HG03432 (cell line): ENCODE measurements around the gene SLC38A9.
"Not testable (repeated sequence)": the region's sequence is repeated elsewhere in the genome, so short reads cannot be mapped to it uniquely, and the experiment has no call there.

Experiments used
- ATAC-seq: cut with Tn5 transposase; IDR thresholded peaks from one replicate; pipeline ENCODE4 v1.9.1; 2021; ENCODE audit warnings: mild to moderate bottlenecking, moderate library complexity; ENCODE audit not compliant: unreplicated experiment

Gene SLC38A9

GRCh38 chr5:55613112-55613868, 98.8 kb downstream of the SLC38A9 start:
- ATAC-seq, result no peak

GRCh38 chr5:55610542-55610941, 101.6 kb downstream of the SLC38A9 start:
- no peak for ATAC-seq

GRCh38 chr5:55609413-55609812, 102.7 kb downstream of the SLC38A9 start:
- ATAC-seq, result no peak

- no peak for ATAC-seq
Measured at GRCh38 chr5:55608595-55609349, 103.4 kb downstream of the SLC38A9 start.

- not testable (repeated sequence) for ATAC-seq
Measured at GRCh38 chr5:55607309-55607708, 104.8 kb downstream of the SLC38A9 start.

- no peak for ATAC-seq
Measured at GRCh38 chr5:55604611-55605067, 107.5 kb downstream of the SLC38A9 start.

- no peak for ATAC-seq
Measured at GRCh38 chr5:55603922-55604321, 108.2 kb downstream of the SLC38A9 start.

GRCh38 chr5:55601628-55602027, 110.5 kb downstream of the SLC38A9 start:
- ATAC-seq, result no peak

- ATAC-seq, result peak; percentile 8
Measured at GRCh38 chr5:55601204-55601618, 110.9 kb downstream of the SLC38A9 start.

GRCh38 chr5:55600497-55601203, 111.5 kb downstream of the SLC38A9 start:
- ATAC-seq, result peak; percentile 69

GRCh38 chr5:55600086-55600485, 112.0 kb downstream of the SLC38A9 start:
- no peak for ATAC-seq

- ATAC-seq, result no peak
Measured at GRCh38 chr5:55599148-55600050, 112.7 kb downstream of the SLC38A9 start.

- no peak for ATAC-seq
Measured at GRCh38 chr5:55597014-55597981, 114.8 kb downstream of the SLC38A9 start.

GRCh38 chr5:55594671-55595070, 117.5 kb downstream of the SLC38A9 start:
- ATAC-seq, result no peak

- no peak for ATAC-seq
Measured at GRCh38 chr5:55593115-55593472, 119.0 kb downstream of the SLC38A9 start.

- no peak for ATAC-seq
Measured at GRCh38 chr5:55592388-55593114, 119.6 kb downstream of the SLC38A9 start.

- no peak for ATAC-seq
Measured at GRCh38 chr5:55591686-55592085, 120.4 kb downstream of the SLC38A9 start.

GRCh38 chr5:55585206-55585610, 126.9 kb downstream of the SLC38A9 start:
- no peak for ATAC-seq
